Stimulated activated CD8-positive, alpha-beta memory T cell treated with anti-CD3 and anti-CD28 coated beads, Interleukin-4, amount 100 ng/mL, for 1 hour (primary cell): ENCODE measurements around the gene FBXL5.

Experiments
- DNase-seq, 2 donors: peaks; one replicate each; pipeline ENCODE4 v3.0.0-alpha.2; 2020; ENCODE audit warnings: low read depth in 2 of 2, low spot score in 1 of 2

FBXL5 gene, protein sequence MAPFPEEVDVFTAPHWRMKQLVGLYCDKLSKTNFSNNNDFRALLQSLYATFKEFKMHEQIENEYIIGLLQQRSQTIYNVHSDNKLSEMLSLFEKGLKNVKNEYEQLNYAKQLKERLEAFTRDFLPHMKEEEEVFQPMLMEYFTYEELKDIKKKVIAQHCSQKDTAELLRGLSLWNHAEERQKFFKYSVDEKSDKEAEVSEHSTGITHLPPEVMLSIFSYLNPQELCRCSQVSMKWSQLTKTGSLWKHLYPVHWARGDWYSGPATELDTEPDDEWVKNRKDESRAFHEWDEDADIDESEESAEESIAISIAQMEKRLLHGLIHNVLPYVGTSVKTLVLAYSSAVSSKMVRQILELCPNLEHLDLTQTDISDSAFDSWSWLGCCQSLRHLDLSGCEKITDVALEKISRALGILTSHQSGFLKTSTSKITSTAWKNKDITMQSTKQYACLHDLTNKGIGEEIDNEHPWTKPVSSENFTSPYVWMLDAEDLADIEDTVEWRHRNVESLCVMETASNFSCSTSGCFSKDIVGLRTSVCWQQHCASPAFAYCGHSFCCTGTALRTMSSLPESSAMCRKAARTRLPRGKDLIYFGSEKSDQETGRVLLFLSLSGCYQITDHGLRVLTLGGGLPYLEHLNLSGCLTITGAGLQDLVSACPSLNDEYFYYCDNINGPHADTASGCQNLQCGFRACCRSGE

DNA sequence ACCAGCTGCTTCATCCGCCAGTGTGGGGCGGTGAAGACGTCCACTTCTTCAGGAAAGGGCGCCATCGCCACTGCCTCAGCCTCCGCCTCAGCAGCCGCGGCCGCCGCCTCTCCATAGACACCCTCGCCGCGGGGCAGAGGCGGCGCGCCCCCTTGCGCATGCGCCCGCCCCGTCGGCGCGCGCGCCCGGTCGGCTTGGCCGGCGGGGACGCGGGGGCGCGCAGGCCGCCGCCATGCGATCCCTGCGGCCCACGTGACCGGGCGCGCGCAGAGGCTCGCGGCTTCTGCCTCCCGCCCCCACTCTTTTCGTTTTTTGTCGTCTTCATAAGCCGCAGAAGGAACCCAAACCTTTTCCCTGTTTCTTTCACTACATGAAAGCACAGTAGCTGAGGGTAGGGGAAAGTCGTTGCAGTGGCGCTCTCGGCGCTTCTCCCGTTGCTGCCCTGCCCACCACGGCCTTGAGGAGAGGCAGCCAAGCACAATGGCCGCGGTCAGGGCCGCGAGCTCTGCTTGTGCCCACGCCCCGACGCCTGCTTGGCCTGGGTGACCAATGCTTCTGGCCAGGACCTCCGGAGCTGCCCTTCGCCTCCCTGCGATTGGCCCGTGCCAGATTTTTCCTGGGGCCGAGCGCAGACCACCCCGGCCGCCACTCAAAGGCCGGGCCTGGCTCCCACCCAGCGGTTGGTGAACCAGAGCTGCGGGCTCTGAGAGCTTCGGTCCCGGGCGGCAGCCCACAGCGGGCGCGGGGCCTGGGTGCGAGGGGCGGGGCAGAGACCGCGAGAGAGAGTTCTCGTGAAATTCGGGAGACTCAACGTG, at the start of gene FBXL5:
Gene FBXL5, minus strand, starts transcription at position 135 of the 815 bp plus-strand sequence. Its CDS starts 70 bp downstream, at position 65.
- DNase-seq, result peak; percentile 45 to 55

DNA sequence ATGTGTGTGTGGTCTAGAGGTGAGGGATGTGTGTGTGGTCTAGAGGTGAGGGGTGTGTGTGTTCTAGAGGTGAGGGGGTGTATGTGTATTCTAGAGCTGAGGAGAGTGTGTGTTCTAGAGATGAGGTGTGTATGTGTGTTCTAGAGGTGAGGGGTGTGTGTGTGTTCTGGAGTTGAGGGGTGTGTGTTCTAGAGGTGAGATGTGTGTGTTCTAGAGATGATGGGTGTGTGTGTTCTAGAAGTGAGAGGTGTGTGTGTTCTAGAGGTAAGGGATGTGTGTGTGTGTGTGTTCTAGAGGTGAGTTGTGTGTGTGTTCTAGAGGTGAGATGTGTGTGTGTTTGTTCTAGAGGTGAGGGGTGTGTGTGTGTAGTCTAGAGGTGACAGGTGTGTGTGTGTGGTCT, 49.0 kb upstream of the FBXL5 start:
- no peak for DNase-seq

DNA sequence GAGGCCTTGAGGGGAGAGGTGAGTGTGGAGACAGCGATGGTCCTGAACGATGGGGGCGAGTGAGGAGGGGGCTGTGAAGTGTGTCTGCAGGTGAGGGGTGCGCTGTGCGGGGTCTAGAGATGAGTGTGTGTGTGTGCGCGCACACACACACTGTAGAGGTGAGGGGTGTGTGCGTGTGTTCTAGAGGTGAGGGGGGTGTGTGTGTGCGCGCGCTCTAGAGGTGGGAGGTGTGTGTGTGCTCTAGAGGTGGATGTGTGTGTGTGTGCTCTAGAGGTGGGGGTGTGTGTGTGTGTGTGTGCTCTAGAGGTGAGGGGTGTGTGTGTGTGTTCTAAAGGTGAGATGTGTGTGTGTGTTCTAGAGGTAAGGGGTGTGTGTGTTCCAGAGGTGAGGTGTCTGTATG, 48.3 kb upstream of the FBXL5 start:
- DNase-seq, result no peak

DNA sequence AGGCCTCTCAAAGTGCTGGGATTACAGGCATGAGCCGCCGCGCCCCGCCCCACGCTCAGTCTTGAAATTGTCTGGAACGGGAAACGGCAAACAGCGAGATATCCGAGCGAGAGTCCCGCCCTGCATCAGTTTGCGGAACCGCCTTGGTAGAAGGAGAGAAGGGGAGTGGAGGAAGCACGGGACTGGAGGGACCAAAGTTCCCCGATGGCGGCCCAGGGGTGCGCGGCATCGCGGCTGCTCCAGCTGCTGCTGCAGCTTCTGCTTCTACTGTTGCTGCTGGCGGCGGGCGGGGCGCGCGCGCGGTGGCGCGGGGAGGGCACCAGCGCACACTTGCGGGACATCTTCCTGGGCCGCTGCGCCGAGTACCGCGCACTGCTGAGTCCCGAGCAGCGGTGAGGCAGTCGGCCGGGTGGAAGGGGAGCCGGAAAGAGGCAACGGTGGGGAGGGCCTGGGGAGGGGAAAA, 47.8 kb upstream of the FBXL5 start, which contains the start of gene BST1:
Gene BST1, plus strand, starts transcription at position 125 of the 463 bp plus-strand sequence. Its CDS starts 80 bp downstream, at position 205.
- DNase-seq, result no peak

DNA sequence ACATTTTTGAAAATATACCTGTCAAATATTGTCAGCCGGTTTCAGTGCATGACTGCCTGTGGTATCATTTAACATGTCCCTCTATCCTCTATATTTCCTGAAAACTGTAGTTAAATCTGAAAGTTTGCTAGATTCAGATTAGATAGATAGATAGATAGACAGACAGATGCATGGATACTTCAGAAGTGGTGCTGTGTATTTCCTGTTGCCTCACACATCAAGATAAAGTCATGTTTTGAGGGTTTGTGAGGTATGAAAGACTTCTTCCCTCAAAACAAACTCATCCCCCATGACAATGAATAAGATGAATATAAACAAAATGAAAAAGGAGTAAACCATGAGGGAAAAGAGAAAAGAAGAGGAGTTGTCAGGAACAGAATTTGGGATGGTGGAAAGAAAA, 41.7 kb upstream of the FBXL5 start:
- DNase-seq, result no peak

DNA sequence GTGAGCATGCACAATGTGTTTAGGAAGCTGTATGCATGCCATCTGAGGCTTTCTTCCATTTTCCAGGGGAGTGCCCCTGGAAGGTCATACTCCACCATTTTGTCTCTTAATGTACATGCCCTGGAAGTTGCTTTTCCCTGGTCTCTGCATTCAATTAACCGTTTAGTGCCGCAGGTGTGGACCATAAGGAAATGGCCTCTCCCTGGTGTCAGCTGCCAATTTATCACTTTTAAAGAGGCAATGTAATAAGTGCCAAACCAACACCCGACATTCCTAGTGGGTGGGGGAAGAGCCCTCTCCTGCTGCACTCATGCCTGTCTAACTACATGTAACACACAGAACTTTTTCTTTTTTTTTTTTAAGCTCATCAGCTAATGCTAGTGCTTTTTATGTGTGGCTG, 40.6 kb upstream of the FBXL5 start:
- no peak for DNase-seq

DNA sequence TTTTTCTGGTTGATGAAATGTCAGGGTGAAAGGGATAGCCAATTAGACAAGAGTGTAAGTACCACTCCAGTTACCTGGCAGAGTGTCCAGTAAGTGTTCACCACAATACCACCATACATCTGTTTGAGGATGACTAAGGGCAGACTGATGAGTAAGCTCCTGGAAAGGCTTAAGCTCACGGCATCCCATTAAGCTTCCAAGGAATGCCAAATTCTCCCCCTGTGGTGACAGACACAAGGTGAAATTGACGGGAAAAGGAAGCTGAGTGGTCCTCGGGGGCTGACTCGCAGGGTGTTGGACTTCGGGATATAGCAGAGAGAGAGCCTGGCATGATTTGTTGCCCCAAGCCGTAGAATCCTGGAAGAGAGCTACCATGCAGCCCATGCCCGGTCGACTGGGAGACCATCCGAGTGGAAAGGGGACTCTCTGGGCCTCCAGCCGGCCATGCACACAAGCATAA, 40.1 kb upstream of the FBXL5 start:
- no peak for DNase-seq

DNA sequence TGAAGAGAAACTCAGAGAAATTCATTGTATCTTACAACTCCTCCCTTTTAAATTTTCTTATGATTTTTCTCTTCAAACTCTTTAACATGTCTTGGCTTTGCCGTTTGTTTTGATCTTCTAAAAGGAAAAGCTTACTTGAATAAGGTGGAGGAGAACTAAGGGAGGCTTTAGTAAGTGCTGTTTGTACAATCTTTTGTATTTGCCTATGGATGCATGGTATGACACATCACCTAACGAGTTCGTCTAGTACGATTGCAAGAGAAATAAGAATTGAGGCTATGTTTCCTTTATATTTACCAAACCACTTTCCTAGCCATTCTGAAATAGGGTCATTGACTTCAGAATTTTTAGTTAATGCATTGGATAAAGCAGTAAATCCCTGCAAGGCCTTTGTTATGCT, 39.3 kb upstream of the FBXL5 start:
- DNase-seq, result no peak

DNA sequence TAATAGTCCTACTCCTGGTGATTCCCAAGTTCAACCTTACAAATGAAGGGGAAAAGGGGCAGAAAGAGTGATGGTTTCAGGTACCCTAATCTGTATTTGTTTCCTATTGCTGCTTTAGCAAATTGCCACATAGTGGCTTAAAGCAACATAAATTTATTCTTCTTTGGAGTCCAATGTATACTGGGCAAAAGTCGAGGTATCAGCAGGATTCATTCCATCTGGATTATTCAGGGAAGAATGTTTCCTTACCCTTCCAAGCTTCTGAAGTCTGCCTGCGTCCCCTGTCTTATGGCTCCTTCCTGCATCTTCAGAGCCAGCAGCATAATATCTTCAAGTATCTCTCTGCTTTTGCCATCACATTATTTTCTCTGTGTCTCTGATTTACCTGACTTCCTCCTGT, 37.4 kb upstream of the FBXL5 start:
- DNase-seq, result no peak

DNA sequence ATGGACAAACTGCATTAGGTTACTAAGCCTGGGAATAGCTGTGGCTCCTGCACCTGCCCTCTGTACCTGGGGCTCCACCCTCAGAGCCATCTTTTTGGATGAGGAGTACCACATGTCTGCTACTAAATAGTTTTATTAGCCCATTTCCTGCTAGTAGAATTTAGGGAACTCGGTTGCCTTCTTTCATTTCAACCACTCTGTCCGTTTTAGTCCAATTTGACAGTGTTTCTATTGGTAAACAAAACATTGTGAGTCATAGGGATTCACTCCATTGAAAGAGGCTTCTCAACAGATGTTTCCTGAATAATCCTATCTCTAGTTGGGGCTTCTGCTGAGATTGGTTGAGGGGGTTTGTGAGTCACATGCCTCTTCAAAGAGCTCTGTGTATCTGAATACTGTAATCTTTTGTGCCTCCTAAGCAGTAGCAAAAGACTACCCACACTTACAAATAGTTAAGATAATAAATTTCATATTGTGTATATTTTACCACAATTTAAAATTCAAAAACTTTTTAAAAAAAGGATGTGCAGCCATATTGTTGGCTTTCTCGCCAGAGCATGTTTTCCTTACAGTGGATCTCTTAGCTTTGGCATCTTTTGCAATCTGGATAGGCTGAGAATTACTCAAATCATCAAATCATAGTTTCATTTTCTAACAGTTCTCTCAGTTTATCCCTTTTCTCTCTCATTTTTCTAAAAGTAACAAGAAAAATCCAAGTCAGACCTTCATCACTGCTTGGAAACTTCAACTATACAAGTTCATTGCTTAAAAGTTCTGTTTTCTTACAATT, 36.4 kb upstream of the FBXL5 start:
- DNase-seq, result no peak

DNA sequence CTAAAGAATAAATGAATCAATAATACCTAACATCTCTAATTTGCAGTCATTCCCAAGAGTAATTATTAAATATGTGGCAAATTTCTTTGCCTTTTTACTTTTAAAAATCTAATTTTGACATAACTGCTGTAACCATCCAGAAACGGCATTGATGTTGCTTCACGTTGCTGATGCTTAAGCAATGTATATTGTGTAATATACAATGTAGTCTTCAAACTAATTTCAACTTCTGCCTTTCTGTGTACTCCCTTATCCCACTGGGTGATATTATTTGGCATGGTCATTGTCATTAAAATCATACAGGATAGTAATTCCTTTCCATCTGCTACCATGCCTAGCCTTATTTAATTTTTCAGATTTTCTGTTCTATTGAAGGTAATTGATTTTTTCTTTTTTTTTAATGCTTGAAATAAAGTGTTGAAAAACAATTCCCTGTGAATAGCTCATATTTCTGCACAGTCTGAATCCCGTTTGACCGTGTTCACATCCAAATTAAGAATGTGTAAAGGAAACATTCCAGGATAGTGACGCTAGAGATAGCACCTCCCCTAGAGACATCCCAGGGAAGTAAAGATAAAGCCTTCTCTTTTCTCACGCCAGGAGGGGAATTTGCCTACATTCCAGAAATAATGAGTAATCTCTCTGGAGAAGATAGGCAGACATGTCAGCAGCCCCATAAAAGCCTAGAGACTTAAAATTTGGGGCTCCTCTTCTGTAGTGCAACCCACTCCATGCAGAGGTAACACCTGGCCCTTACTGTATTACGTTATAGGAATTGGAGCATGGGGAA, 35.1 kb upstream of the FBXL5 start:
- DNase-seq, result no peak

DNA sequence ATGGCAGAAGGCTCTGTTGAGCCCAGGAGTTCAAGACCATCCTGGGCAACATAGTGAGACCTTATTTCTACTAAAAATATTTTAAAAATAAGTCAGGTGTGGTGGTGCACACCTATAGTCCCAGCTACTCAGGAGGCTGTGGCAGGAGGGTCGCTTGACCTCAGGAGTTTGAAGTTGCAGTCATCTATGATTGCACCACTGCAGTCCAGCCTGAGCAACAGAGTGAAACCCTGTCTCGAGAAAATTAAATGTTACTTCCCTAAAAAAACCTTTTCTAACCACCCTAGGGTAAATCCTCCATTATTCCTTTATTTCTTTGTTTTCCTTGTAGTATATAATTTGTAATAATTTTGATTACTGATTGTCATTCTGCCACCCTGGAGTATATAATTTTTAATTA, 34.4 kb upstream of the FBXL5 start:
- no peak for DNase-seq

DNA sequence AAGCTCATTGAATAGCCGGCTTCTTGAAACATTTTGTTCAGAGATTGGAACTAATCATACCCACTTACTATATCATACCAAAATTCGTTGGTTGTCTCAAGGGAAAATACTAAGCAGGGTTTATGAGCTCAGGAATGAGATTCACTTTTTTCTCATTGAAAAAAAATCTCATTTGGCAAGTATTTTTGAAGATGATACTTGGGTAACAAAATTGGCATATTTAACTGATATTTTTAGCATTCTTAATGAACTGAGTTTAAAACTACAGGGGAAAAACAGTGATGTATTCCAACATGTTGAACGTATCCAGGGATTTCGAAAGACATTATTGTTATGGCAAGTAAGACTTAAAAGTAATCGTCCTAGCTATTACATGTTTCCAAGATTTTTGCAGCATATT, 32.9 kb upstream of the FBXL5 start:
- DNase-seq, result no peak

DNA sequence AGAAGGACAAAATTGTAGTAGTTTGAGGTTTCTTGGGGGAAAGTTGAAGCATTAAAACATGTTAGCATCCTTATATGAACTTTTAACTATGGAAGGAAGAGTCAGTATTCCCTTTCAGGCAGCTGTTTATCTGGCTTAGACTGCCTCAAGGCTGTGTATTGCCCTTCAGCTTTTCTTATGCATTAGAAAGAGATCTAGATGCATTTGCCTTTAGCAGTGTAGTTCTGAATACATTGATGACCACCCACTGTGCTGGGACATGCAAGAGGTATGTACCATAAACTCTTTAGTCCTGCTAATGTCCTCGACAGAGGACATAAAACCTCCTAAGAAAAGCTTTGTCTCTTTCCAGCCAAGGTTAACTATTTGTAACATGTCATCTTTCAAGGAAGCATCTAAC, 29.3 kb upstream of the FBXL5 start:
- no peak for DNase-seq

DNA sequence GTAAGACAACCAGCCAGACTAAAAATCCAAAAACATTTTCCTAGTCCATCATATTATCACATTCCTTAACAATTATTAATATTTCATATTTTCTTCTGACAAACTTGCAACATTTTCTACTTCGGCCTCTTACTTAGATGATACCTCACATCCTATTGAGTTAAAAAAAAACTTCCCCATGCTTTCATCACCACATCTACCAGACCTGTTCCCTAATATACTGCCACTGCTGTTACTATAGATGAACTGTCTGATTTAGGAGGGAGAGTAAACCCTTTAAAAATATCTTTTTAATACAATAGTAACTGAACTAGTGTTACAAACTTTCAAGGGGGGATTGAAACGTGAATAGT, 28.0 kb upstream of the FBXL5 start:
- DNase-seq, result no peak

DNA sequence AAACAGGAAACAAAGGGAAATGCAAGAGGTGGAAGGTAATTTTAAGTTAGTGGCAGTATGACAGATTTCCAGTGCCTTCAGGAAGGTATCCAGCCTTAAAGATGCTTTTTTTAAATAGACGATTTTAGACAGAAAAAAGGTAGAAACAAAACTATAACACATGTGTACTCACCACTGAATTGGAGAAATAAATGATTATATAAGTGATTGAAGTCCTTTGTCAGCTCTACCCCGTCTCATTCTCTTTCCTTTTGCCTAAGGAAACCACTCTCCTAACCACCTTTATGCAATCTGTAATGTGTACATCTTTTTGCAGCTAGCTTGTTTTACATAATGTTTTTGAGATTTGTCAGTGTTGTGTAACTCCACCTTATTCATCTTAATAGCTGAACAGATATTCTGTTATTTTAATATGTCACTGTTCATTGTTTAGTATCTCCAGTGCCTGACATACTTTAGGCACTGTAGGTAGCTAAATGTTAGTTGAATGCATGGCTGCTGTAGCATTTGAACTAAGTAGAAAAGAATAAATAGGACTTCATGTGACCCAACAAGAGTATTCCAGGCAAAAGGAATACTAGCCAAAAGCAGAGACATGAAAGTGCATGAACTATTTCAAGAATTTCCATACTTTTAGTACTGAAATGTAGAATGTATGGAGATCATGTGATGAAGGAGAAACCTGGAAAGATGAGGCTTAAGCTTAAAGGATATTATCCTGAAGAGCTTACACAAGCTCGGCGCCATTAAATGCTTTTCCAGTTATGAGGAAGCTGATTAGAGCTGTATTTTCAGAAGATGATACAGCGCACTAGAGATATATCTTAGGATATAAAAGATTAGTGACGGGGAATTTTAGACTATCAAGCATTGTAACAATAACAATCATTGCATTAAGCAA, 27.3 kb upstream of the FBXL5 start:
- DNase-seq, result no peak

DNA sequence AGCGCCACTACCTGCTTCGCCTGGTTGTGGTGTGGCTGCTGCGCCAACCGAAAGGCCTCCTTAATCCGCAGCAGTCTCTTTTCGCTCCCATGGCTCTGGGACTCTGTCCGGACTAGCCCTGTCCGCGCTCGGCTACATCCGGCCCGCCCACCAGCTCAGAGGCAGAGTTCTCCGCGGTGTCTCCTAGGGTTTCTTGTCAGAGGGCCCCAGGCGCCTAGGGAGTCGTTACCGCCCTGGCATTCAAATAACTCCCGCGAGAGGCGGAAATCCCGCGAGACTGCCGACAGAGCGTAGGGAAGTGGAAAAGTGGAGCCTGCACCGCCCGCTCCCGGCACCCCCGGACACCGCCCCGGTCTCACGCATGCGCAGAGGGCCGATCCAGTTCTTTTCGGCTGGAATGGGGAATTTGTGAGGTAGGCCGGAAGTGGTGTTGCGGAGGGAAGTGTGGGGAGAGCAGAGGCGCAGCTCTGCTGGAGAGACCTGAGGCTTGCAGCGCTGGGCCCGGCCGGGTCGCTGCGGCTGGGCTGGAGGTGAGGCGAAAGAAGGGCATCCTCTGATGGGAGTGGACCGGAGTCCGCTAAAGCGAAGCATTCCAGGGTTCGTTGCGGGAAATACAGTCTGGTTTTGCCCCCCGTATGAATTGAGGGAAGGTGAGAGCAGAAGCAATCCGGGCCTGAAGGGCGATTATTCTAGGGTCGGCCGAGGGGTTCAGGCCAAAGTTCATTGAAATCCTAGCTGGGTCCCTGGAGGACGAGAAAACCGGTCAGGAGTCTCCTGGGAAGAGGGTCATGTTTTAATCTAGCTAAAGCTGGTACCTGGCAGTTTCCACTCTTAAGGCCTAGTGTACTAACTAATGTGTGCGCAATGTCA, 26.4 kb upstream of the FBXL5 start, which contains the start of gene FAM200B:
Gene FAM200B, plus strand, starts transcription at position 456 of the 870 bp plus-strand sequence. CDS start 5,151 bp downstream, outside the sequence.
- peak; percentile 93 to 97 for DNase-seq

DNA sequence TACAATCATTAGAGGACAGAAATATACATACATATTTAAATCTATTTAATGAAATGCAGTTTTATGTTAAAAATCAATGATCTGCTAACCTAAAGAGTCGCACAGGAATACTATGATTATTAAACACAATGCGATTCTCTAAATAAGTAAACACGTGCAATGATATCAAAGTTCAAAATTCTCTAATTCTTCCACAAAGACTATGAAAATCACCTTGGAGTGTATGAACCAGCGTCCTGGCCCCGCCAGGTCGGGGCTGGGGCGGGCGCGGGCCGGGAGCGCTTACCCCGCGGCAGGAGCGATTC, 25.9 kb upstream of the FBXL5 start:
- DNase-seq, result no peak
